GM12874 (cell line): Measurements from ENCODE around the gene RPS3.

Source experiments
- CTCF ChIP-seq: IDR thresholded peaks from 2 replicates; pipeline ENCODE4 v1.5.1; 2011; ENCODE audit warnings: low read depth, mild to moderate bottlenecking, control low read depth, low read length, moderate library complexity; ENCODE audit not compliant: insufficient read depth

The RPS3 gene

GRCh38 chr11:75352588-75353206 lies 46.6 kb upstream of the RPS3 start:
- TF ChIP-seq CTCF = no peak

- TF ChIP-seq CTCF = no peak
These were observed 44.3 kb upstream of the RPS3 start for GRCh38 chr11:75355051-75355450.

GRCh38 chr11:75356613-75357012 lies 42.7 kb upstream of the RPS3 start:
- no peak for TF ChIP-seq CTCF

- TF ChIP-seq CTCF = no peak
These were observed 33.6 kb upstream of the RPS3 start for GRCh38 chr11:75365711-75366181.

- TF ChIP-seq CTCF = no peak
These were observed 29.6 kb upstream of the RPS3 start for GRCh38 chr11:75369560-75370255.

- no peak for TF ChIP-seq CTCF
These were observed 27.1 kb upstream of the RPS3 start for GRCh38 chr11:75371949-75372876.

GRCh38 chr11:75373201-75373600 lies 26.1 kb upstream of the RPS3 start:
- TF ChIP-seq CTCF = no peak
